HL-60/S4 treated with retinoic acid at 250 ng/mL for 4 days and 3 days (cell line): ENCODE data around the gene GRAMD1A.

ENCODE experiments used
- in situ Hi-C: fragments of 300-500 bp; cut with MboI; formaldehyde crosslinking; loops from 2 replicates; pipeline ENCODE4 v1.7.0; 2022; ENCODE audit warnings: low sequenced_read_pairs

Gene GRAMD1A

GRCh38 chr19:35069696-35070095 is 69.6 kb downstream of the GRAMD1A start:
- in situ Hi-C loops = no loop called here

GRCh38 chr19:35070471-35070870 is 70.3 kb downstream of the GRAMD1A start:
- in situ Hi-C loops = no loop called here

GRCh38 chr19:35073516-35073915 is 73.4 kb downstream of the GRAMD1A start:
- in situ Hi-C loops = no loop called here

GRCh38 chr19:35073941-35074340 is 73.8 kb downstream of the GRAMD1A start:
- in situ Hi-C loops = no loop called here

GRCh38 chr19:35074426-35075201 is 74.5 kb downstream of the GRAMD1A start:
- in situ Hi-C loops = no loop called here

GRCh38 chr19:35075202-35076025 is 75.3 kb downstream of the GRAMD1A start:
- in situ Hi-C loops = no loop called here

- in situ Hi-C loops = no loop called here
Observed at GRCh38 chr19:35076026-35076370, 75.9 kb downstream of the GRAMD1A start.
